WTC11 (cell line): Measurements from ENCODE around the gene CFAP20DC. TPM values are rescaled to one million over a fixed set of nuclear protein-coding genes. Genes with fewer than 3 reads are reported as not detected.

Experiments
- ATAC-seq: fragments of 200-7000 bp; cut with Tn5 transposase; 2 replicates; pipeline ENCODE4 v1.10.0; 2021; ENCODE audit warnings: mild to moderate bottlenecking, moderate library complexity
- CTCF ChIA-PET: fragments of 300-600 bp; sonication (Branson Sonifier 250); formaldehyde crosslinking; loops from one replicate; lab custom pipeline; 2021; ENCODE audit warnings: antibody characterized with exemption; lab: Charles Lee
- POLR2A ChIA-PET: fragments of 350-600 bp; sonication (Branson Sonifier 250); formaldehyde crosslinking; loops from one replicate; lab custom pipeline; 2021; ENCODE audit warnings: antibody characterized with exemption; lab: Charles Lee
- DNase-seq: peaks from one replicate; pipeline ENCODE4 v3.0.0; 2021; ENCODE audit warnings: low spot score
- H3K27ac Mint-ChIP-seq: 2 replicates; pipeline ENCODE4 v1.8.0; 2021; ENCODE audit warnings: mixed read lengths
- H3K27me3 Mint-ChIP-seq: 2 replicates; pipeline ENCODE4 v1.8.0; 2021; ENCODE audit warnings: low read depth, mild to moderate bottlenecking, moderate library complexity, mixed read lengths
- H3K36me3 Mint-ChIP-seq: 2 replicates; pipeline ENCODE4 v1.8.0; 2021; ENCODE audit warnings: mixed read lengths
- H3K4me1 Mint-ChIP-seq: 2 replicates; pipeline ENCODE4 v1.8.0; 2022; ENCODE audit warnings: mixed read lengths
- H3K4me3 Mint-ChIP-seq: 2 replicates; pipeline ENCODE4 v1.8.0; 2021; ENCODE audit warnings: mild to moderate bottlenecking, moderate library complexity, mixed read lengths
- H3K9me3 Mint-ChIP-seq: 2 replicates; pipeline ENCODE4 v1.8.0; 2021; ENCODE audit warnings: mixed read lengths
- CTCF ChIP-seq: fragments of 200-600 bp; IDR thresholded peaks from 2 replicates; pipeline ENCODE4 v1.8.0; 2022; ENCODE audit warnings: antibody characterized with exemption
- E2F1 ChIP-seq: sonication (generic); formaldehyde crosslinking; IDR thresholded peaks from 2 replicates; pipeline ENCODE4 v1.8.0; 2022; ENCODE audit warnings: mild to moderate bottlenecking, missing genetic modification reagents
- E2F5 ChIP-seq: sonication (generic); formaldehyde crosslinking; IDR thresholded peaks from 2 replicates; pipeline ENCODE4 v1.8.1; 2022; ENCODE audit warnings: mild to moderate bottlenecking, moderate library complexity, missing genetic modification reagents
- ELF4 ChIP-seq: sonication (generic); formaldehyde crosslinking; IDR thresholded peaks from 2 replicates; pipeline ENCODE4 v1.8.1; 2022; ENCODE audit warnings: low read depth, mild to moderate bottlenecking, moderate library complexity, missing genetic modification reagents
- ESRRA ChIP-seq: sonication (generic); formaldehyde crosslinking; IDR thresholded peaks from 2 replicates; pipeline ENCODE4 v1.8.1; 2022; ENCODE audit warnings: mild to moderate bottlenecking, missing genetic modification reagents, borderline replicate concordance
- HMGA2 ChIP-seq: fragments of 250-450 bp; sonication (Bioruptor Pico); IDR thresholded peaks from 2 replicates; pipeline ENCODE4 v1.4.0; 2021; ENCODE audit warnings: mild to moderate bottlenecking, moderate library complexity
- IRF1 ChIP-seq: sonication (generic); formaldehyde crosslinking; IDR thresholded peaks from 2 replicates; pipeline ENCODE4 v1.8.0; 2023; ENCODE audit warnings: missing genetic modification reagents
- JAZF1 ChIP-seq: fragments of 250-450 bp; sonication (Bioruptor Pico); IDR thresholded peaks from 2 replicates; pipeline ENCODE4 v1.9.0; 2021; ENCODE audit warnings: moderate library complexity, mild to moderate bottlenecking, inconsistent platforms
- MYBL2 ChIP-seq: sonication (generic); formaldehyde crosslinking; IDR thresholded peaks from 2 replicates; pipeline ENCODE4 v1.8.1; 2023; ENCODE audit warnings: mild to moderate bottlenecking, moderate library complexity, missing genetic modification reagents
- NR1H2 ChIP-seq: sonication (generic); formaldehyde crosslinking; IDR thresholded peaks from 2 replicates; pipeline ENCODE4 v1.9.0; 2021; ENCODE audit warnings: mild to moderate bottlenecking, moderate library complexity, missing genetic modification reagents
- NR2C2 ChIP-seq: sonication (generic); formaldehyde crosslinking; IDR thresholded peaks from 2 replicates; pipeline ENCODE4 v1.8.0; 2022; ENCODE audit warnings: mild to moderate bottlenecking, missing genetic modification reagents
- NR3C1 ChIP-seq: sonication (generic); formaldehyde crosslinking; conservative IDR thresholded peaks from 2 replicates; pipeline ENCODE4 v1.8.1; 2023; ENCODE audit warnings: low read depth, mild to moderate bottlenecking, missing genetic modification reagents
- PRDM15 ChIP-seq: sonication (generic); formaldehyde crosslinking; IDR thresholded peaks from 2 replicates; pipeline ENCODE4 v1.8.0; 2022; ENCODE audit warnings: missing genetic modification reagents
- TP53 ChIP-seq: sonication (generic); formaldehyde crosslinking; IDR thresholded peaks from 2 replicates; pipeline ENCODE4 v1.8.1; 2023; ENCODE audit warnings: mild to moderate bottlenecking, missing genetic modification reagents
- ZBTB43 ChIP-seq: sonication (generic); formaldehyde crosslinking; IDR thresholded peaks from 2 replicates; pipeline ENCODE4 v1.8.1; 2023; ENCODE audit warnings: mild to moderate bottlenecking, missing genetic modification reagents
- ZNF281 ChIP-seq: sonication (generic); formaldehyde crosslinking; IDR thresholded peaks from 2 replicates; pipeline ENCODE4 v1.8.0; 2023; ENCODE audit warnings: mild to moderate bottlenecking, missing genetic modification reagents
- ZNF671 ChIP-seq: fragments of 250-450 bp; sonication (Bioruptor Pico); IDR thresholded peaks from 2 replicates; pipeline ENCODE4 v1.8.0; 2021; ENCODE audit warnings: mild to moderate bottlenecking
- total RNA-seq: library from RNA; stranded (reverse); gene quantifications from 3 replicates; pipeline ENCODE4 v1.2.3, GENCODE V29; 2021

CFAP20DC gene
- total RNA-seq, 1 experiment from 2014 or later: 4.9 TPM

- DNase-seq (no peak), ATAC-seq (no peak)
- no peak for TF ChIP-seq ZBTB43 (CRISPR knock-in tag)
- TF ChIP-seq NR3C1 (CRISPR knock-in tag): no peak
- no peak for TF ChIP-seq IRF1
- TF ChIP-seq TP53 (CRISPR knock-in tag): no peak
- TF ChIP-seq NR2C2 (CRISPR knock-in tag): no peak
- no peak for TF ChIP-seq ZNF671 (CRISPR knock-in tag)
- POLR2A ChIA-PET: no interaction called here
- H3K9me3 Mint-ChIP-seq: no peaks in the 10 kb centered on the region
- H3K27me3 Mint-ChIP-seq: peaks cover 3% of the 10 kb centered on the region; the same call in 1 of the 2 replicates
- CTCF ChIA-PET: no interaction called here
- no peak overlapping the region for H3K4me3 Mint-ChIP-seq
- H3K27ac Mint-ChIP-seq: no peak overlapping the region
- H3K36me3 Mint-ChIP-seq: no peaks in the 10 kb centered on the region
- no peaks in the 10 kb centered on the region for H3K4me1 Mint-ChIP-seq
These were observed 38.9 kb upstream of the CFAP20DC start for GRCh38 chr3:59088761-59089160.

- peaks cover 2% of the 10 kb centered on the region; the same call in 1 of the 2 replicates for H3K27me3 Mint-ChIP-seq
- no peaks in the 10 kb centered on the region for H3K36me3 Mint-ChIP-seq
- DNase-seq (no peak), ATAC-seq (no peak)
- H3K27ac Mint-ChIP-seq: no peak overlapping the region
- CTCF ChIA-PET: interaction anchor here (0.7 kb wide), 1 partner anchor 262 kb away, joined by 4 read pairs; no protein-coding TSS in a partner anchor
- POLR2A ChIA-PET: no interaction called here
- no peaks in the 10 kb centered on the region for H3K4me1 Mint-ChIP-seq
- TF ChIP-seq ZNF281 (CRISPR knock-in tag) (no peak), NR2C2 (CRISPR knock-in tag) (no peak), TP53 (CRISPR knock-in tag) (no peak), ESRRA (CRISPR knock-in tag) (no peak), CTCF (no peak)
- TF ChIP-seq, all 79 proteins: peak for 0
- no peaks in the 10 kb centered on the region for H3K9me3 Mint-ChIP-seq
- H3K4me3 Mint-ChIP-seq: no peak overlapping the region
These were observed 36.2 kb upstream of the CFAP20DC start for GRCh38 chr3:59085976-59086375.

- H3K27ac Mint-ChIP-seq: no peak overlapping the region
- H3K36me3 Mint-ChIP-seq: no peaks in the 10 kb centered on the region
- H3K9me3 Mint-ChIP-seq: no peaks in the 10 kb centered on the region
- ATAC-seq: no peak
- CTCF ChIA-PET: no interaction called here
- H3K4me3 Mint-ChIP-seq: no peak overlapping the region
- POLR2A ChIA-PET: no interaction called here
- DNase-seq: no peak
- no peaks in the 10 kb centered on the region for H3K27me3 Mint-ChIP-seq
- no peak for TF ChIP-seq NR3C1 (CRISPR knock-in tag)
- TF ChIP-seq NR1H2 (CRISPR knock-in tag): no peak
- no peak for TF ChIP-seq JAZF1 (CRISPR knock-in tag)
- TF ChIP-seq E2F5 (CRISPR knock-in tag): no peak
- no peak for TF ChIP-seq MYBL2 (CRISPR knock-in tag)
- TF ChIP-seq E2F1 (CRISPR knock-in tag): no peak
- TF ChIP-seq ELF4 (CRISPR knock-in tag): no peak
- no peak for TF ChIP-seq PRDM15 (CRISPR knock-in tag)
- TF ChIP-seq HMGA2: no peak
- H3K4me1 Mint-ChIP-seq: no peaks in the 10 kb centered on the region
These were observed 34.8 kb upstream of the CFAP20DC start for GRCh38 chr3:59084583-59084982.
